Anterior cingulate cortex (tissue), 58 donors: ENCODE measurements around the gene ZBTB17.
"Not testable (repeated sequence)": the region's sequence is repeated elsewhere in the genome, so short reads cannot be mapped to it uniquely, and the experiment has no call there.

Source experiments
- DNase-seq, 58 donors: peaks; one replicate each; lab custom pipeline; 2025; lab: John Stamatoyannopoulos, UW

Gene ZBTB17

GRCh38 chr1:15939181-15940109 is 36.5 kb downstream of the ZBTB17 start:
- peak in 1 of 58 donors; percentile 47 for DNase-seq

- DNase-seq: no peak
Observed at GRCh38 chr1:15938628-15939161, 37.2 kb downstream of the ZBTB17 start.

DNA sequence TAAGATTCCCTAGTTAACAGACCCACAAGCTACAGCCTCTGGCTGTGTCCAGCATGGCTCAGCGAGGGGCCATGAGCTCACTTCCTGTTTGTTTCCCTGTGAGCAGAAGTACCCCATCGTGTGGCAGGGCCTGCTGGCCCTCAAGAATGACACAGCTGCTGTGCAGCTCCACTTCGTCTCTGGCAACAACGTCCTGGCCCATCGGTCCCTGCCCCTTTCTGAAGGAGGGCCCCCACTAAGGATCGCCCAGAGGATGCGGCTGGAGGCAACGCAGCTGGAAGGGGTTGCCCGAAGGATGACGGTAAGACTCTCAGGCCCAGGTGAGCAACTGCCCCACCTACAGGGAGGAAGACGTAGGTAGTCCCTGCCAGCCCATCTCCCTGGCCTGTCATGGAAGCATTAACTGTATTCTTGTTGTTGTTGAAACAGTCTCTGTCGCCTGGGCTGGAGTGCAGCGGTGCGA is 38.2 kb downstream of the ZBTB17 start:
- DNase-seq: no peak

- DNase-seq: no peak
Observed at GRCh38 chr1:15937146-15937545, 38.8 kb downstream of the ZBTB17 start.

DNA sequence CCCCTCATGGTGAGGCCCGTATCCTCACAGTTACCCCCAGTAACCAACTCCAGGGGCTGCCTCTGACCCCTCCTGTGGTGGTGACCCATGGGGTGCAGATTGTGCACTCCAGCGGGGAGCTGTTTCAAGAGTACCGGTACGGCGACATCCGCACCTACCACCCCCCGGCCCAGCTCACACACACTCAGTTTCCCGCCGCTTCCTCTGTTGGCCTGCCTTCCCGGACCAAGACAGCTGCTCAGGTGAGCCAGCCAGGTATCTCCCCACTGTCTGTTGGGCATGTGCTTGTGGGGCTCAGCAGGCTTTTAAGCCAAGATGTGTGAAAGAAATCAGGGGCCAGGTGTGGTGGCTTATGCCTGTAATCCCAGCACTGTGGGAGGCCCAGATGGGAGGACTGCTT is 39.9 kb downstream of the ZBTB17 start:
- no peak for DNase-seq

GRCh38 chr1:15935056-15935950 is 40.6 kb downstream of the ZBTB17 start:
- DNase-seq: no peak

GRCh38 chr1:15934211-15935055 is 41.5 kb downstream of the ZBTB17 start:
- DNase-seq: no peak

DNA sequence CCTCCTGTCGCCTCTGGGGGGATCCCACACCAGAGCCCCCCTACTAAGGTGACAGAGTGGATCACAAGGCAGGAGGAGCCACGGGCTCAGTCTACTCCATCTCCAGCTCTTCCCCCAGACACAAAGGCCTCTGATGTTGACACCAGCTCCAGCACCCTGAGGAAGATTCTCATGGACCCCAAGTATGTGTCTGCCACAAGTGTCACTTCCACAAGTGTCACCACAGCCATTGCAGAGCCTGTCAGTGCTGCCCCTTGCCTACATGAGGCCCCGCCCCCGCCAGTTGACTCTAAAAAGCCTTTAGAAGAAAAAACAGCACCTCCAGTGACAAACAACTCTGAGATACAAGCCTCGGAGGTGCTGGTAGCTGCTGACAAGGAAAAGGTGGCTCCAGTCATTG is 42.2 kb downstream of the ZBTB17 start:
- DNase-seq: no peak

DNA sequence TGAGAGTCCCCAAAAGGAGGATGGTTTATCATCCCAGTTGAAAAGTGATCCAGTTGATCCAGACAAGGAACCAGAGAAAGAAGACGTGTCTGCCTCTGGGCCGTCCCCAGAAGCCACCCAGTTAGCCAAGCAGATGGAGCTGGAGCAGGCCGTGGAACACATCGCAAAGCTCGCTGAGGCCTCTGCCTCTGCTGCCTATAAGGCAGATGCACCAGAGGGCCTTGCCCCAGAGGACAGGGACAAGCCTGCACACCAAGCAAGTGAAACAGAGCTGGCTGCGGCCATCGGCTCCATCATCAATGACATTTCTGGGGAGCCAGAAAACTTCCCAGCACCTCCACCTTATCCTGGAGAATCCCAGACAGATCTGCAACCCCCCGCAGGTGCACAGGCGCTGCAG is 43.3 kb downstream of the ZBTB17 start:
- no peak for DNase-seq

GRCh38 chr1:15931884-15932283 is 44.0 kb downstream of the ZBTB17 start:
- no peak for DNase-seq

DNA sequence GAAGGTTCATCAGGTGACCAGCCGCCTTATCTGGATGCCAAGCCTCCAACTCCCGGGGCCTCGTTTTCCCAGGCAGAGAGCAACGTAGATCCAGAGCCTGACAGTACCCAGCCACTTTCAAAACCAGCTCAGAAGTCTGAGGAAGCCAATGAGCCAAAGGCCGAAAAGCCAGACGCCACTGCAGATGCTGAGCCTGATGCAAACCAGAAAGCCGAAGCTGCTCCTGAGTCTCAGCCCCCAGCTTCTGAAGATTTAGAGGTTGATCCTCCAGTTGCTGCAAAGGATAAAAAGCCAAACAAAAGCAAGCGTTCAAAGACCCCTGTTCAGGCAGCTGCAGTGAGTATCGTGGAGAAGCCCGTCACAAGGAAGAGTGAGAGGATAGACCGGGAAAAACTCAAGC is 44.5 kb downstream of the ZBTB17 start:
- DNase-seq: no peak

- DNase-seq: peak in 9 of 58 donors; percentile 18 to 59 (median 33)
Observed at GRCh38 chr1:15928971-15929965, 46.6 kb downstream of the ZBTB17 start.

DNA sequence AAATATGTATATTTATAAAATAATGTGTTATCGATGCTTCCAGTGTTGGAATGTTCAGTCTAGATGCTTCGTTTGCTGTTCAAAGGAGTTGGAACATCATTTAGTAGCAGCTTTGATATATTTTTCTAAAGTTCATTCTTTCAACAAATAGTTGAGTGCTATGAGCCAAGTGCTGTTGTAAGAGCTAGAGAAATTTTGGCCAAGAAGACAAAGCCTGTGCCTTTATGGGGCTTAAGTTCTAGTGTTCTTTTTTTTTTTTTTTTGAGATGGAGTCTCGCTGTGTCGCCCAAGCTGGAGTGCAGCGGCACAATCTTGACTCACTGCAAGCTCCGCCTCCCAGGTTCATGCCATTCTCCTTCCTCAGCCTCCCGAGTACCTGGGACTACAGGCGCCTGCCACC is 49.5 kb downstream of the ZBTB17 start:
- DNase-seq: not testable (repeated sequence)

DNA sequence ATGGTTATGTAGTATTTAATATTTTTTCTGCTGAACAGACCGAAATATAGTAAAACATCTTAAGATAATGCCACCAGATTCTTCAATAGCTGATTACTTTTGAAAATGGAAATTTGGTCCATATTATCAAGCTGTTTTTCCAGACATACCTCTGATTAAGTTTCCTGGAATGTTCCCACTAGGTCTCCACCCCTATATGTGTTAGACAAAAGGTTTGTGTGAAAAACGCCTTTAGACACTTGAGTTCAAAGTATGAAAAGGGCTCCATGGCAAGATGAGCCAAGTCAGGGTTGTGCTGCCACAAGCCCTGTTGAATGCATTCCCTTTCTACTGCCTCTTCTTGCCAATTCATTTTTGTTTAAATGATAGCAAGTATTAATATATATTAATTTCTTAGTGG is 52.7 kb downstream of the ZBTB17 start:
- DNase-seq: no peak

DNA sequence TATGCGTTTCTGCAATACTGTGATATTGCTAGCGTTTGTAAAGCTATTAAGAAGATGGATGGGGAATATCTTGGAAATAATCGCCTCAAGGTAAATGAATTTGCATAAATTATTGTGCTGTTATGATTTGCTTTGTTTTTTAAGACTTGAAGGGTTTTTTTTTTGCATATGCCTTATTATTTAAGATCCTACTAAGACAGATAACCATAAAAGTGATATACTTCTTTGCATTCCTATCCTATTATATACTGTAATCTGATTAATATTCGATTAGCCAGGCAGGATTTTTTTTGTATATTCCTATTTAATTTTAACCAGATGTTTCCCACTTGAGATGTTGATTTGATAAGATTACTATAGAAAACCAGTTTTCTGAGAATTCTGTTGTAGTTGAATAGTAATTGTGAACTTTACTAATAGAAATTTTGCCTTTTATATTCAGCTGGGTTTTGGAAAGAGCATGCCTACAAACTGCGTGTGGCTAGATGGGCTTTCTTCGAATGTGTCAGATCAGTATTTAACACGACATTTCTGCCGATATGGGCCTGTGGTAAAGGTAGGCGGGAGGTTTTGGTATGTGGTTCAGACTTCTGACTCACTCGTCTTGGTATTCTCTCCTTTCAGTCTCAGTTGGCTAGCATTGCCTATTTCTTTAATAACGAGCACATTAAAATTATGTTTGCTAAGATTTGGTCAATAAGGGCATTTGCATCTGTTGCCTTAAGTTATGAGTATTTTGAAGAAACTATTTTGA is 56.8 kb downstream of the ZBTB17 start:
- DNase-seq: no peak

- no peak for DNase-seq
Observed at GRCh38 chr1:15916916-15917315, 59.0 kb downstream of the ZBTB17 start.

GRCh38 chr1:15916417-15916816 is 59.5 kb downstream of the ZBTB17 start:
- no peak for DNase-seq

DNA sequence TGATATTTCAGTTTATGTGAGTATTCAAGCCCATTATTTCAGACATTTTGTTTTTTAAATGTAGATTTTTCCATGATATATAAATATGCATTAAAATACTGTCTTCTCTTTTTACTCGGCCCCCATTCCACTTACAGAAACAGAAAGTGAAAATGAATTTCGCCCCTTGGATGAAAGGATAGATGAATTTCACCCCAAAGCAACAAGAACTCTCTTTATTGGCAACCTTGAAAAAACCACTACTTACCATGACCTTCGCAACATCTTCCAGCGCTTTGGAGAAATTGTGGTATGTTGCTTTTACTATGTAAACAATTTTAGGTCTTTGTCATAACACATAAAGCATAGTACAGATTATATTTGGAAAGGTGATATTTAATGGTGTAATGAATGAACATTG is 59.9 kb downstream of the ZBTB17 start:
- DNase-seq: no peak
